Measurements from ENCODE around the gene COL28A1.

COL28A1 gene

DNA sequence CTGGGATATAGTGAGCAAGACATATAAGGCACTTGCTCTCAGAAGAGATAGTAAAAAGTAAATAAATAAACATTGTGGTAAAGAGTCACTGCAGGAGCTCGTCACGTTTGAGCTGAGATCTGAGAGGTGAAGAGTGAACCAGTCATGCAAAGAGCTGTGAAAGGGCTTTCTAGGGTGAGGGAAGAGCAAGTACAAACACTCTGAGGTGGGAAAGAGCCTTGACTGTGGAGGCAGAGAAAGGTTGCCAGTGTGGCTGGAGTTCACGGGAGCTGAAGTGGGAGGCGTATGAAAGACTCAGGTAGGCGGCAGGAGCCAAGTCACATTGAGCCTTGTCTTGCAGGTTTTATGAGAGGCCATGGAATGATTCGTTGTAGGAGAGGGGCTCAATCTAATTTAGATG is 212.3 kb downstream of the COL28A1 start:
- TF ChIP-seq, protein P1, sequence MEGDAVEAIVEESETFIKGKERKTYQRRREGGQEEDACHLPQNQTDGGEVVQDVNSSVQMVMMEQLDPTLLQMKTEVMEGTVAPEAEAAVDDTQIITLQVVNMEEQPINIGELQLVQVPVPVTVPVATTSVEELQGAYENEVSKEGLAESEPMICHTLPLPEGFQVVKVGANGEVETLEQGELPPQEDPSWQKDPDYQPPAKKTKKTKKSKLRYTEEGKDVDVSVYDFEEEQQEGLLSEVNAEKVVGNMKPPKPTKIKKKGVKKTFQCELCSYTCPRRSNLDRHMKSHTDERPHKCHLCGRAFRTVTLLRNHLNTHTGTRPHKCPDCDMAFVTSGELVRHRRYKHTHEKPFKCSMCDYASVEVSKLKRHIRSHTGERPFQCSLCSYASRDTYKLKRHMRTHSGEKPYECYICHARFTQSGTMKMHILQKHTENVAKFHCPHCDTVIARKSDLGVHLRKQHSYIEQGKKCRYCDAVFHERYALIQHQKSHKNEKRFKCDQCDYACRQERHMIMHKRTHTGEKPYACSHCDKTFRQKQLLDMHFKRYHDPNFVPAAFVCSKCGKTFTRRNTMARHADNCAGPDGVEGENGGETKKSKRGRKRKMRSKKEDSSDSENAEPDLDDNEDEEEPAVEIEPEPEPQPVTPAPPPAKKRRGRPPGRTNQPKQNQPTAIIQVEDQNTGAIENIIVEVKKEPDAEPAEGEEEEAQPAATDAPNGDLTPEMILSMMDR (conservative IDR thresholded peaks at IDR 0.05; ENCODE audit: low read depth, low read length) = no peak
- no peak for DNase-seq (ENCODE audit: low read depth)
- no peak overlapping the region for H3K4me3 ChIP-seq (ENCODE audit: low read length)

DNA sequence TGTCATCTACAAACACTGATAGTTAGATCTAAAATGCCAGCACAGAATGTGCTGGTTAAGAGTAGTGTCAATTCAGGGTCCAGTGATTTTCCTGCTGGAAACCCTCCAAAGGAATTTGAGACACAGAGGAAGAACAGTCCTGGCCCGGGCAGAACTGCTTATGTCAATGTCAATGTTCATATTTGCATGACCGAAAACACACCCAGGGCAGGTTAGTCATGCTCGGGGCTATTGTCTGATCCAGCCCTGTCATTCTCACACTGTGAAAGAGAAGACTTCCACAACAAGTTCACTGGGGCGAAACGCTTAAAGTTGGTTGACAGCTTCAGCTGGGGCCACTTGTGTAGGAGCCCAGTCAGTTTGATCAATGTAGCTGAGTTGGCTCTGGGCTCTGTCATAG is 214.0 kb downstream of the COL28A1 start:
- TF ChIP-seq, protein P1 (conservative IDR thresholded peaks at IDR 0.05; ENCODE audit: low read depth, low read length) = no peak
- H3K4me3 ChIP-seq (ENCODE audit: low read length) = no peak overlapping the region
- DNase-seq (ENCODE audit: low read depth) = no peak

DNA sequence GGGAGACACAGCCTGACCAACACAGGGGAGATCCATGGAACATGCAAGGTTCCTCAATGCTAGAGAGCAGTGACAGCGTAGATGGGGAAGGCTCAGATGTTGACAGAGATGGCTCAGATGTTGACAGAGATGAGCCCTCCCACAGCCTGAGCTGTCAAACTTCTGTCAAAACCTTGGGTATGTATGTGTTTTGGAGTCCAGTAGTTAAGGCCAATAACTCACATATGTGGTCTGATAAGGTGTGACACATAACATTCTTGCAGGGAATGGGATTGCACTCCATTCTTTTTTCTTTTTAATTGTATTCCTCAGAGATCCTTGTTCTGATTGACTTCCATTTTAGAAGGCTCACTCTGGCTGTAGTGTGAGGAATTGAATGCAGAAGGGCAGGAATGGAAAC is 217.1 kb downstream of the COL28A1 start:
- DNase-seq (ENCODE audit: low read depth) = no peak
- TF ChIP-seq, protein P1 (conservative IDR thresholded peaks at IDR 0.05; ENCODE audit: low read depth, low read length) = no peak
- H3K4me3 ChIP-seq (ENCODE audit: low read length) = no peak overlapping the region

DNA sequence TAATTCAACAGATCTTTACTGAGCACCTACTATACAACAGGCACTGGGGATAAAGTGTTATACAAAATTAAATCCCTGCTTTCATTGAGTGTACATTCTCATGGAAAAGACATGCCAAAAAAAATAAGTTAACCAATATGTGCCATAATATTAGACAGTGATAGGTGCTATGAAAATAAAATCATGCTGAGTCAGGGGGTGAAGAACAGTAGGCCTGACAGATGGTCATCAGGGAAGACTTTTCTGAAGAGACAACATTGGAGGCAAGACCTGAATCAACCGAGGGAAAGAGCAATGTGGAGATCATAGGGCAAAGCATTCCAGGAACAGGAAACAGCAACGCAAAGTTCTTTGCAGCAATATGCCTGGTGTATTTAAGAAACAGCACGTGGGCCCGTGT is 217.8 kb downstream of the COL28A1 start:
- TF ChIP-seq, protein P1 (conservative IDR thresholded peaks at IDR 0.05; ENCODE audit: low read depth, low read length) = no peak
- no peak overlapping the region for H3K4me3 ChIP-seq (ENCODE audit: low read length)

DNA sequence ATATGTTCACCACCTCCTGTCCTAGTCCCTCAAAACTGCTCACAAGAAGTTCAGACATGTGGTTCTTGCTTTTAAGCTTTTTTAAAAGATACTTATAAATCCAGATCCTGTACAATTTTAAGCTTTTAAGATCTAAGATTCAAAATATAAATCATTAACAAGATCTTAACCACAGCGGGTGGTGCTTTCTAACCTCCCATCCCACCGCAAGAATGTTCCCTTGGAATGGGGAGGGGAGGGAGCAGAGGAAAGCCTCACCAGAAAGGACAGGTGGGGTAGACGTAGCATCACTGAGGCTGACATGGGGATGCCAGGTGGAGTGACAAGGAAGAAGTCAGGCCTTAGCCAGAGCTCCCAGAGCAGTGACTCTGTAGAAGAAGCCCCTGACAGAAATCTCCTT is 219.8 kb downstream of the COL28A1 start:
- no peak for DNase-seq (ENCODE audit: low read depth)
- no peak overlapping the region for H3K4me3 ChIP-seq (ENCODE audit: low read length)
- TF ChIP-seq, protein P1 (conservative IDR thresholded peaks at IDR 0.05; ENCODE audit: low read depth, low read length) = no peak

More for the DNA sequence above, 217.8 kb downstream of the COL28A1 start:
- no peak for DNase-seq (ENCODE audit: low read depth)

DNA sequence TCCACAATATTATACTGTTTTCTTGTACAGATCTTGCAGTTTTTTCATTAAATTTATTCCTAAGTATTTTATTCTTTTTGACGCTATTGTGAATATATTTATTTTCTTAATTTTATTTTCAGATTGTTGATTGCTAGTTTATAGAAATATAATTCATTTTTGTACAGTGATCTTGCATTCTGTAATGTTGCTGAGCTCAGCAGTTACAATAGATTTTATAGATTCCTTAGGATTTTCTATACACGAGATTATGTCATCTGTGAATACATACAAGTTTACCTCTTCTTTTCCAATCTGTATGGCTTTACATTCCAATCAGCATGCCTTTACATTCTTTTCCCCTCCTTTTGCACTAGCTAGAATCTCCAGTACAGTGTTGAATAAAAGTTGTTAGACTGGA is 223.3 kb downstream of the COL28A1 start:
- TF ChIP-seq, protein P1 (conservative IDR thresholded peaks at IDR 0.05; ENCODE audit: low read depth, low read length) = no peak
- H3K4me3 ChIP-seq (ENCODE audit: low read length) = no peak overlapping the region
- DNase-seq (ENCODE audit: low read depth) = no peak

DNA sequence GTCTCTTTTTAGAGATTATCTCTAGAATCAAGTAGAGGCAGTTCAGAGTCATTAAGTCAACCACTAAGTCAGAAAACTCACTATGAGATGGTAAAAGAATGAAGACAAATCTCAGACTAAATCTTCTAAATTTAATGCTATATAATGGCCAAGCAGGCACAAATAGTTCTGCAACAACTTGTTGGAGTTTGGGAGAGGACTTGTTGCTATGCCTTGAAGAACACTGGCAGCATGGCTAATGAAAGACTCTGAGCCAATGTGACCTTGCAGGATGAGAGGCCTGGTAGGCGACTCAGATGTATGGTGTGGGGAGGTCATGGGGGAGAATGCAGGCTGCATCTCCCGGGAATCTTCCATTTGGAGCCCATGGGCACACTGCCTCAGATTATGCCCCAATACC is 224.7 kb downstream of the COL28A1 start:
- no peak overlapping the region for H3K4me3 ChIP-seq (ENCODE audit: low read length)
- no peak for DNase-seq (ENCODE audit: low read depth)
- TF ChIP-seq, protein P1 (conservative IDR thresholded peaks at IDR 0.05; ENCODE audit: low read depth, low read length) = no peak
